Panc1 (cell line): Measurements from ENCODE around the gene RDX. TPM values are rescaled to one million over a fixed set of nuclear protein-coding genes. Genes with fewer than 3 reads are reported as not detected.

ENCODE experiments used
- ATAC-seq: fragments of 200-7000 bp; cut with Tn5 transposase; 2 replicates; pipeline ENCODE4 v1.9.1; 2020; ENCODE audit warnings: mild to moderate bottlenecking, moderate library complexity
- BruUV-seq: library from RNA; stranded (reverse); fragments of 400-500 nt; replicated peaks from 2 replicates; lab custom pipeline; 2021; lab: Mats Ljungman, UMichigan
- CTCF ChIA-PET: fragments of 300-600 bp; sonication (Branson Sonifier 250); formaldehyde crosslinking; loops from one replicate; lab custom pipeline; 2022; ENCODE audit warnings: antibody characterized with exemption; lab: Charles Lee
- POLR2A ChIA-PET: fragments of 300-600 bp; sonication (Branson Sonifier 250); formaldehyde crosslinking; loops from one replicate; lab custom pipeline; 2022; ENCODE audit warnings: antibody characterized with exemption; lab: Charles Lee
- DNase-seq: peaks from one replicate; pipeline ENCODE4 v3.0.0-alpha.2; 2010; ENCODE audit warnings: low read depth, low spot score
- H3K27ac ChIP-seq: 2 replicates; pipeline ENCODE4 v1.5.1; 2011; ENCODE audit warnings: mild to moderate bottlenecking, low read length, inconsistent platforms
- H3K27me3 ChIP-seq: fragments of 200-500 bp; sonication (Bioruptor generic); 2 replicates; pipeline ENCODE4 v1.6.0; 2014; ENCODE audit warnings: low read length, inconsistent platforms; ENCODE audit not compliant: control insufficient read depth, insufficient read depth
- H3K36me3 ChIP-seq: fragments of 200-500 bp; sonication (Bioruptor generic); 2 replicates; pipeline ENCODE4 v1.5.1; 2014; ENCODE audit warnings: inconsistent platforms, mild to moderate bottlenecking, low read length, moderate library complexity; ENCODE audit not compliant: control insufficient read depth, insufficient read depth
- H3K4me1 ChIP-seq: 2 replicates; pipeline ENCODE4 v1.5.1; 2011; ENCODE audit warnings: inconsistent platforms, mild to moderate bottlenecking, low read length, moderate library complexity; ENCODE audit not compliant: control insufficient read depth, insufficient read depth
- H3K4me3 ChIP-seq, 2 experiments: 2 replicates each; pipeline ENCODE4 v1.5.1; 2011 to 2012; ENCODE audit warnings: low read depth in 2 of 2, low read length in 2 of 2, mild to moderate bottlenecking in 2 of 2, inconsistent platforms in 1 of 2, moderate library complexity in 1 of 2
- H3K9me3 ChIP-seq: fragments of 200-500 bp; sonication (Bioruptor generic); 2 replicates; pipeline ENCODE4 v1.5.1; 2014; ENCODE audit warnings: low read depth, mild to moderate bottlenecking, inconsistent platforms, low read length, moderate library complexity; ENCODE audit not compliant: control insufficient read depth, insufficient read depth
- CTCF ChIP-seq: fragments of 450-650 bp; IDR thresholded peaks from 2 replicates; pipeline ENCODE4 v1.5.1; 2017; ENCODE audit warnings: mild to moderate bottlenecking
- POLR2AphosphoS5 ChIP-seq: IDR thresholded peaks from 2 replicates; pipeline ENCODE4 v1.6.1; 2012; ENCODE audit warnings: mild to moderate bottlenecking, low read depth, low read length, moderate library complexity
- SIN3A ChIP-seq: IDR thresholded peaks from 2 replicates; pipeline ENCODE4 v1.6.1; 2012; ENCODE audit warnings: low read depth, mild to moderate bottlenecking, low read length, moderate library complexity, borderline replicate concordance; ENCODE audit not compliant: insufficient read depth
- TCF7L2 ChIP-seq: IDR thresholded peaks from 2 replicates; pipeline ENCODE4 v1.6.1; 2011; ENCODE audit warnings: mild to moderate bottlenecking, low read depth, low read length, inconsistent platforms
- in situ Hi-C: cut with HindIII; loops from 2 replicates; pipeline ENCODE4 v1.10.0; 2016; ENCODE audit warnings: low sequenced_read_pairs, low pct_unique_long_range_greater_than_20kb
- intact Hi-C: fragments of 100-400 bp; cut with micrococcal nuclease; formaldehyde crosslinking; loops from one replicate; pipeline ENCODE4 v1.10.0; 2022; ENCODE audit not compliant: unreplicated experiment
- total RNA-seq: library from RNA; stranded (reverse); gene quantifications from one replicate; pipeline ENCODE4 v1.2.1, GENCODE V29; 2021; ENCODE audit not compliant: unreplicated experiment
- TF ChIP-seq, protein P1 (sequence below), 2 experiments: IDR thresholded peaks; 2 replicates each; pipeline ENCODE4 v1.6.1; 2011 to 2012; ENCODE audit warnings: low read depth in 2 of 2, control low read depth in 1 of 2, low read length in 1 of 2, mild to moderate bottlenecking in 1 of 2, moderate library complexity in 1 of 2; ENCODE audit not compliant: insufficient read depth in 1 of 2

RDX gene
- total RNA-seq, 1 experiment from 2014 or later, result 200 TPM

DNA sequence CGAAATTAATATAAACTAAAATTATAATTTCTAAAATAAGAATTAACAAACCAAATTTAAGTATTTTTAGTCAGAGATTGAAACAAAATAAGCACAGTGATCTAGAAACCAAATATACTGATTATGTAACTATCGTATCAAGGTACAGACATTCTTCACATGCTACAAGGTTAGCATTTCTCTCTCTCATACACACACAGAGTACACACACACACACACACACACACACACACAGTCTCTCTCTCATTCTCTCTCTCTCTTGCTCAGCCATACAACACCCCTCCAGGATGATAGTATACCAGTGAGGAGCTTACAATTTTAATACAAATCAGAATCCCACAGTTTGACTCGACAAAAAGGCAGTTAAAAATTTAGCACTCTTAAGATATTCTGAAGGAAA, 66.0 kb downstream of the RDX start:
- H3K9me3 ChIP-seq, result no peaks in the 10 kb centered on the region
- H3K4me3 ChIP-seq, result no peak overlapping the region
- DNase-seq, result no peak
- ATAC-seq, result no peak
- no peaks in the 10 kb centered on the region for H3K4me1 ChIP-seq
- CTCF ChIA-PET, result no interaction called here
- H3K36me3 ChIP-seq, result peaks cover 68% of the 10 kb centered on the region
- in situ Hi-C loops, result no loop called here
- no peak for TF ChIP-seq SIN3A
- no peak for TF ChIP-seq CTCF
- TF ChIP-seq, protein P1, sequence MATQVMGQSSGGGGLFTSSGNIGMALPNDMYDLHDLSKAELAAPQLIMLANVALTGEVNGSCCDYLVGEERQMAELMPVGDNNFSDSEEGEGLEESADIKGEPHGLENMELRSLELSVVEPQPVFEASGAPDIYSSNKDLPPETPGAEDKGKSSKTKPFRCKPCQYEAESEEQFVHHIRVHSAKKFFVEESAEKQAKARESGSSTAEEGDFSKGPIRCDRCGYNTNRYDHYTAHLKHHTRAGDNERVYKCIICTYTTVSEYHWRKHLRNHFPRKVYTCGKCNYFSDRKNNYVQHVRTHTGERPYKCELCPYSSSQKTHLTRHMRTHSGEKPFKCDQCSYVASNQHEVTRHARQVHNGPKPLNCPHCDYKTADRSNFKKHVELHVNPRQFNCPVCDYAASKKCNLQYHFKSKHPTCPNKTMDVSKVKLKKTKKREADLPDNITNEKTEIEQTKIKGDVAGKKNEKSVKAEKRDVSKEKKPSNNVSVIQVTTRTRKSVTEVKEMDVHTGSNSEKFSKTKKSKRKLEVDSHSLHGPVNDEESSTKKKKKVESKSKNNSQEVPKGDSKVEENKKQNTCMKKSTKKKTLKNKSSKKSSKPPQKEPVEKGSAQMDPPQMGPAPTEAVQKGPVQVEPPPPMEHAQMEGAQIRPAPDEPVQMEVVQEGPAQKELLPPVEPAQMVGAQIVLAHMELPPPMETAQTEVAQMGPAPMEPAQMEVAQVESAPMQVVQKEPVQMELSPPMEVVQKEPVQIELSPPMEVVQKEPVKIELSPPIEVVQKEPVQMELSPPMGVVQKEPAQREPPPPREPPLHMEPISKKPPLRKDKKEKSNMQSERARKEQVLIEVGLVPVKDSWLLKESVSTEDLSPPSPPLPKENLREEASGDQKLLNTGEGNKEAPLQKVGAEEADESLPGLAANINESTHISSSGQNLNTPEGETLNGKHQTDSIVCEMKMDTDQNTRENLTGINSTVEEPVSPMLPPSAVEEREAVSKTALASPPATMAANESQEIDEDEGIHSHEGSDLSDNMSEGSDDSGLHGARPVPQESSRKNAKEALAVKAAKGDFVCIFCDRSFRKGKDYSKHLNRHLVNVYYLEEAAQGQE (IDR thresholded peaks at IDR 0.05; ENCODE audit: insufficient read depth in 1 of 2, low read depth in 2 of 2, low read length in 1 of 2), result no peak
- no peak for TF ChIP-seq POLR2AphosphoS5
- TF ChIP-seq TCF7L2, result no peak
- intact Hi-C loops, result no loop called here
- H3K27ac ChIP-seq, result no peak overlapping the region
- POLR2A ChIA-PET, result no interaction called here
- BruUV-seq, result no TSS peak
- no peaks in the 10 kb centered on the region for H3K27me3 ChIP-seq

DNA sequence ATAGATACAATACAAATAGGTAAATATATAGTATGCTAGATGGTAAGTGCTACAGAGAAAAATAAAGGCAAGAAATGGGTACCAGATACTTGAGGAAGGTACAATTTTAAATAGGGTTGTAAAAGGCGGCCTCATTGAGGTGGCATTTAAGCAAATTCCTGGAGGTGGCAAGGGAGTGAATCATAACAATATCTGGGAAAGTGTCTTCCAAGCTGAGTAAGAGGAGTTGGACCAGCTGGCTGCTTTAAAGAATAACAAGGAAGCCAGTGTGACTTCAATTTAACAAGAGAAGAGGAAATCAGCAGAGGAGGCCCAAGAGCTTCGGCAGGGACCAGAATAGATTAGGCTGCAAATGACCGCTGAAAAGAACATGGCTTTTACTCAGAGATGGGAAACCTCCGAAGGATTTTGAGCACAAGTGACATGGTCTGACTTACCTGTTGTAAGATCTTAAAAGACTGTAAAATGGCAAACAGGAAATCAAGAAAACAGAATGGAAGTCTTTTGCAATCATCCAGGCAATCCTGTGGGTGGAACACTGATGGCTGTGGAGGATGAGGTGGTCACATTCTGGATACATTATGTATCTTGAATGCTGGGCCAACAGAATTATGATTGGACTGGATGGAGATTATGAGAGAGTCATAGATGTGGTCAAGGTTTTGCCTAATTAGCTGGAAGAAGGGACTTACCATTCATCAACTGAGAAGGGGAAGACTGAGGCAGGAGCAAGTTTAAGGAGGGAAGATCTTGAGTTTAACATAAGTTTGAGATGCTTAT, 77.2 kb downstream of the RDX start:
- Histone ChIP-seq H3K27me3 (no peaks in the 10 kb centered on the region), H3K9me3 (no peaks in the 10 kb centered on the region), H3K36me3 (no peaks in the 10 kb centered on the region), H3K4me1 (no peaks in the 10 kb centered on the region), H3K27ac (no peak overlapping the region), H3K4me3 (no peak overlapping the region)
- no peak for DNase-seq
- ChIA-PET CTCF (no interaction called here), POLR2A (no interaction called here)
- ATAC-seq, result no peak
- intact Hi-C loops, result no loop called here
- BruUV-seq, result no TSS peak
- in situ Hi-C loops, result no loop called here
- no peak for TF ChIP-seq POLR2AphosphoS5

DNA sequence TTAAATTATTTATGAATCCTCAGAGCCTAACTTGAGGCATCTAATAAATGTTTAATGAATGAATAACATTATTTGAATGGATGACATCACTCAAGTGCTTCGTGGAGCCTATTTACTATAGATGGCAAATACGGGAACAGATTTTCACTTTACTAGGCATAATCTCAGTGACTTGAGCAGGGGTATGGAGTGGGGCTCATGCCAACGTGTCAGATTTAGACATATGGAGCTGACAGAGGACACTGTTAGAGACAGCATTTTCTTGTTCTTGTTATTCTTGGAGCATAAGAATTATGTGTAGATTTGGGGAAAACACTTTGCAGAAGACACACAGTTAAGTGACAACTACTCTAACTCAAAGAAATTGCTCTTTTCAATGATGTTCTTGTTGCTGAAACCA, 78.5 kb downstream of the RDX start:
- DNase-seq (no peak), ATAC-seq (no peak)
- H3K4me3 ChIP-seq, result no peak overlapping the region
- intact Hi-C loops, result no loop called here
- H3K36me3 ChIP-seq, result no peaks in the 10 kb centered on the region
- H3K4me1 ChIP-seq, result no peaks in the 10 kb centered on the region
- CTCF ChIA-PET, result no interaction called here
- no TSS peak for BruUV-seq
- H3K27me3 ChIP-seq, result no peaks in the 10 kb centered on the region
- H3K9me3 ChIP-seq, result no peaks in the 10 kb centered on the region
- H3K27ac ChIP-seq, result no peak overlapping the region
- in situ Hi-C loops, result no loop called here
- POLR2A ChIA-PET, result no interaction called here
- TF ChIP-seq TCF7L2 (no peak), SIN3A (no peak), POLR2AphosphoS5 (no peak), CTCF (no peak)
- TF ChIP-seq, protein P1 (IDR thresholded peaks at IDR 0.05; ENCODE audit: insufficient read depth in 1 of 2, low read depth in 2 of 2, low read length in 1 of 2), result no peak
